Left ventricle myocardium inferior (tissue), 1 donor: ENCODE data around the gene PMFBP1. TPM values are rescaled to one million over a fixed set of nuclear protein-coding genes. Genes with fewer than 3 reads are reported as not detected.

Experiments
- DNase-seq: peaks from one replicate; pipeline ENCODE4 v3.0.0-alpha.2; 2020
- H3K27ac ChIP-seq: fragments of 200-600 bp; replicated peaks from 2 replicates; pipeline ENCODE4 v1.8.0; 2021
- H3K27me3 ChIP-seq: fragments of 200-600 bp; 2 replicates; pipeline ENCODE4 v1.8.0; 2021; ENCODE audit warnings: low read depth
- H3K36me3 ChIP-seq: fragments of 200-600 bp; 2 replicates; pipeline ENCODE4 v1.8.0; 2021
- H3K4me1 ChIP-seq: fragments of 200-600 bp; 2 replicates; pipeline ENCODE4 v1.8.0; 2021
- H3K4me3 ChIP-seq: fragments of 200-600 bp; 2 replicates; pipeline ENCODE4 v1.8.0; 2021; ENCODE audit warnings: mild to moderate bottlenecking, moderate library complexity
- H3K9me3 ChIP-seq: fragments of 200-600 bp; replicated peaks from 2 replicates; pipeline ENCODE4 v1.8.0; 2021
- CTCF ChIP-seq: fragments of 200-600 bp; IDR thresholded peaks from 2 replicates; pipeline ENCODE4 v1.8.0; 2021; ENCODE audit warnings: antibody characterized with exemption, mild to moderate bottlenecking, borderline replicate concordance
- intact Hi-C: fragments of 100-400 bp; cut with micrococcal nuclease; formaldehyde crosslinking; loops from one replicate; pipeline ENCODE4 v1.11.0; 2022
- total RNA-seq: library from RNA; stranded (reverse); fragmentation: NEBNext Ultra II Directional; extraction: Animal tissue kit (Norgen Biotek cat#: 25700); gene quantifications from one replicate; pipeline ENCODE4 v1.2.1, GENCODE V29; 2021
- donor health status: DM: no; HTN: yes; CAD: no; lungs with severe emphysema.

Gene PMFBP1
- total RNA-seq, 1 donor from 2014 or later, result 0.05 TPM

- no peaks in the 10 kb centered on the region for H3K36me3 ChIP-seq
- H3K27me3 ChIP-seq, result peaks cover 14% of the 10 kb centered on the region
- H3K27ac ChIP-seq, result no peak overlapping the region
- no peaks in the 10 kb centered on the region for H3K4me1 ChIP-seq
- H3K4me3 ChIP-seq, result no peak overlapping the region
- no peaks in the 10 kb centered on the region for H3K9me3 ChIP-seq
- no peak for DNase-seq
- no peak for TF ChIP-seq CTCF
- intact Hi-C loops, result no loop called here
These were observed 32.0 kb downstream of the PMFBP1 start for GRCh38 chr16:72139908-72140307.

GRCh38 chr16:72138064-72138572 is 33.8 kb downstream of the PMFBP1 start:
- TF ChIP-seq CTCF, result no peak
- H3K27ac ChIP-seq, result no peak overlapping the region
- H3K4me3 ChIP-seq, result no peak overlapping the region
- H3K9me3 ChIP-seq, result no peaks in the 10 kb centered on the region
- DNase-seq, result no peak
- H3K27me3 ChIP-seq, result peaks cover 14% of the 10 kb centered on the region
- H3K36me3 ChIP-seq, result no peaks in the 10 kb centered on the region
- no peaks in the 10 kb centered on the region for H3K4me1 ChIP-seq
- intact Hi-C loops, result no loop called here

- intact Hi-C loops, result no loop called here
- H3K27me3 ChIP-seq, result peaks cover 14% of the 10 kb centered on the region
- no peak overlapping the region for H3K27ac ChIP-seq
- no peaks in the 10 kb centered on the region for H3K9me3 ChIP-seq
- DNase-seq, result no peak
- TF ChIP-seq CTCF, result no peak
- no peak overlapping the region for H3K4me3 ChIP-seq
- no peaks in the 10 kb centered on the region for H3K36me3 ChIP-seq
- no peaks in the 10 kb centered on the region for H3K4me1 ChIP-seq
These were observed 34.4 kb downstream of the PMFBP1 start for GRCh38 chr16:72137380-72138063.

GRCh38 chr16:72134507-72134906 is 37.4 kb downstream of the PMFBP1 start:
- intact Hi-C loops, result no loop called here
- peaks cover 23% of the 10 kb centered on the region for H3K27me3 ChIP-seq
- no peak overlapping the region for H3K4me3 ChIP-seq
- no peak overlapping the region for H3K27ac ChIP-seq
- no peak for DNase-seq
- no peaks in the 10 kb centered on the region for H3K4me1 ChIP-seq
- H3K36me3 ChIP-seq, result no peaks in the 10 kb centered on the region
- H3K9me3 ChIP-seq, result no peaks in the 10 kb centered on the region
- no peak for TF ChIP-seq CTCF

GRCh38 chr16:72132726-72133125 is 39.2 kb downstream of the PMFBP1 start:
- no peak for TF ChIP-seq CTCF
- H3K4me3 ChIP-seq, result no peak overlapping the region
- H3K4me1 ChIP-seq, result no peaks in the 10 kb centered on the region
- H3K27ac ChIP-seq, result no peak overlapping the region
- H3K27me3 ChIP-seq, result peaks cover 14% of the 10 kb centered on the region
- no peaks in the 10 kb centered on the region for H3K36me3 ChIP-seq
- peaks cover 2% of the 10 kb centered on the region for H3K9me3 ChIP-seq
- DNase-seq, result no peak
- intact Hi-C loops, result no loop called here
